DND-41 (cell line): ENCODE data around the gene RANBP17.

ENCODE experiments used
- ATAC-seq: fragments of 200-7000 bp; cut with Tn5 transposase; 3 replicates; pipeline ENCODE4 v1.9.1; 2021; ENCODE audit warnings: low read depth; ENCODE audit not compliant: insufficient read depth
- DNase-seq: peaks from one replicate; pipeline ENCODE4 v3.0.0-alpha.2; 2020
- H2AFZ ChIP-seq: 2 replicates; pipeline ENCODE4 v1.6.0; 2012; ENCODE audit warnings: low read depth, low read length
- H3K27ac ChIP-seq: 2 replicates; pipeline ENCODE4 v1.5.1; 2012; ENCODE audit warnings: low read length, inconsistent platforms
- H3K27me3 ChIP-seq: fragments of 200-600 bp; sonication (generic); 2 replicates; pipeline ENCODE4 v1.6.0; 2012; ENCODE audit warnings: low read length, mild to moderate bottlenecking, inconsistent platforms; ENCODE audit not compliant: insufficient read depth, poor library complexity
- H3K36me3 ChIP-seq: 2 replicates; pipeline ENCODE4 v1.5.1; 2012; ENCODE audit warnings: low read length, inconsistent platforms; ENCODE audit not compliant: insufficient read depth
- H3K4me1 ChIP-seq: 2 replicates; pipeline ENCODE4 v1.5.1; 2012; ENCODE audit warnings: mild to moderate bottlenecking, low read length; ENCODE audit not compliant: insufficient read depth
- H3K4me2 ChIP-seq: 2 replicates; pipeline ENCODE4 v1.6.0; 2012; ENCODE audit warnings: mild to moderate bottlenecking, moderate library complexity, low read length, inconsistent platforms; ENCODE audit not compliant: insufficient read depth
- H3K4me3 ChIP-seq, 2 experiments: fragments of 200-600 bp in 1 of 2; shearing (Covaris generic) in 1 of 2; 2 replicates each; pipeline ENCODE4 v1.5.1; 2012 to 2016; ENCODE audit warnings: inconsistent platforms in 2 of 2, low read length in 2 of 2, mild to moderate bottlenecking in 2 of 2, low read depth in 1 of 2, moderate library complexity in 1 of 2
- H3K79me2 ChIP-seq: 2 replicates; pipeline ENCODE4 v1.6.0; 2012; ENCODE audit warnings: low read length, inconsistent platforms; ENCODE audit not compliant: insufficient read depth
- H3K9ac ChIP-seq: 2 replicates; pipeline ENCODE4 v1.6.0; 2012; ENCODE audit warnings: low read depth, mild to moderate bottlenecking, inconsistent platforms, low read length, moderate library complexity
- H3K9me3 ChIP-seq: 2 replicates; pipeline ENCODE4 v1.5.1; 2012; ENCODE audit warnings: low read length, moderate library complexity, mild to moderate bottlenecking, inconsistent platforms; ENCODE audit not compliant: insufficient read depth, severe bottlenecking
- H4K20me1 ChIP-seq: 2 replicates; pipeline ENCODE4 v1.6.0; 2012; ENCODE audit warnings: low read length; ENCODE audit not compliant: insufficient read depth
- EZH2 ChIP-seq: IDR thresholded peaks from 3 replicates; pipeline ENCODE4 v1.6.1; 2012; ENCODE audit warnings: borderline replicate concordance, low read depth, mild to moderate bottlenecking, moderate library complexity, low read length, inconsistent platforms; ENCODE audit not compliant: severe bottlenecking
- TF ChIP-seq, protein P1 (sequence below): IDR thresholded peaks from 2 replicates; pipeline ENCODE4 v1.5.1; 2012; ENCODE audit warnings: borderline replicate concordance, low read length, moderate library complexity, mild to moderate bottlenecking; ENCODE audit not compliant: poor library complexity, severe bottlenecking; ENCODE audit errors: extremely low read depth

RANBP17 gene

DNA sequence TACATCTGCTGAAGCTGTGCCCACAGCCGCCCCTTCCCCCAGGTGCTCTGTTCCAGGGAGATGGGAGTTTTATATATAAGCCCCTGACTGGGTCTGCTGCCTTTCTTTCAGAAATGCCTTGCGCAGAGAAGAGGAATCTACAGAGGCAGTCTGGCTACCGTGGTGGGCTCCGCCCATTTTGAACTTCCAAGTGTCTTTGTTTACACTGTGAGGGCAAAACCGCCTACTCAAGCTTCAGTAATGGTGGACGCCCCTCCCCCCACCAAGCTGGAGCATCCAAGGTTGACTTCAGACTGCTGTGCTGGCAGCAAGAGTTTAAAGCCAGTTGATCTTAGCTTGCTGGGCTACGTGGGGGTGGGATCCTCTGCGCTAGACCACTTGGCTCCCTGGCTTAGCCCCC, 41.3 kb downstream of the RANBP17 start:
- Histone ChIP-seq H3K9me3 (no peaks in the 10 kb centered on the region), H2AFZ (no peak overlapping the region), H3K79me2 (no peaks in the 10 kb centered on the region), H3K4me2 (no peak overlapping the region), H3K4me3 (no peak overlapping the region), H3K9ac (no peak overlapping the region), H3K27ac (no peak overlapping the region), H3K36me3 (no peaks in the 10 kb centered on the region), H3K27me3 (no peaks in the 10 kb centered on the region), H3K4me1 (no peaks in the 10 kb centered on the region), H4K20me1 (no peaks in the 10 kb centered on the region)
- TF ChIP-seq EZH2 = no peak
- TF ChIP-seq, protein P1, sequence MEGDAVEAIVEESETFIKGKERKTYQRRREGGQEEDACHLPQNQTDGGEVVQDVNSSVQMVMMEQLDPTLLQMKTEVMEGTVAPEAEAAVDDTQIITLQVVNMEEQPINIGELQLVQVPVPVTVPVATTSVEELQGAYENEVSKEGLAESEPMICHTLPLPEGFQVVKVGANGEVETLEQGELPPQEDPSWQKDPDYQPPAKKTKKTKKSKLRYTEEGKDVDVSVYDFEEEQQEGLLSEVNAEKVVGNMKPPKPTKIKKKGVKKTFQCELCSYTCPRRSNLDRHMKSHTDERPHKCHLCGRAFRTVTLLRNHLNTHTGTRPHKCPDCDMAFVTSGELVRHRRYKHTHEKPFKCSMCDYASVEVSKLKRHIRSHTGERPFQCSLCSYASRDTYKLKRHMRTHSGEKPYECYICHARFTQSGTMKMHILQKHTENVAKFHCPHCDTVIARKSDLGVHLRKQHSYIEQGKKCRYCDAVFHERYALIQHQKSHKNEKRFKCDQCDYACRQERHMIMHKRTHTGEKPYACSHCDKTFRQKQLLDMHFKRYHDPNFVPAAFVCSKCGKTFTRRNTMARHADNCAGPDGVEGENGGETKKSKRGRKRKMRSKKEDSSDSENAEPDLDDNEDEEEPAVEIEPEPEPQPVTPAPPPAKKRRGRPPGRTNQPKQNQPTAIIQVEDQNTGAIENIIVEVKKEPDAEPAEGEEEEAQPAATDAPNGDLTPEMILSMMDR = no peak
- ATAC-seq (no peak), DNase-seq (no peak)

DNA sequence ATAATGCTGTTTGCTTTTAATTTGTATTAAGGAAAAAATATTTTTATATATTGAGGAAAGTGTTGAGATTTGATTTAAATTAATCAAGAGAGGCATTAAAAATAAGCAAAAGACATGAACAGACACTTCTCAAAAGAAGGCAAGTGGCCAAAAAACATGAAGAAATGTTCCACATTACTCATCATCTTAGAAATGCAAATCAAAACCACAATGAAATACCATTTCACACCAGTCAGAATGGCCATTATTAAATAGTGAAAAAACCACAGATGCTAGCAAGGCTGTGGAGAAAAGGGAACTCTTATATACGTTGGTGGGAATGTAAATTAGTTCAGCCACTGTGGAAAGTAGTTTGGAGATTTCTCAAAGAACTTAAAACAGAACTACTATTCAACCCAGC, 45.9 kb downstream of the RANBP17 start:
- Histone ChIP-seq H3K4me2 (no peak overlapping the region), H3K4me3 (no peak overlapping the region), H3K27me3 (no peaks in the 10 kb centered on the region)

GRCh38 chr5:170913573-170913972, 51.8 kb downstream of the RANBP17 start:
- Histone ChIP-seq H3K9me3 (no peaks in the 10 kb centered on the region), H3K27me3 (no peaks in the 10 kb centered on the region), H3K36me3 (no peaks in the 10 kb centered on the region), H4K20me1 (no peaks in the 10 kb centered on the region), H3K4me3 (no peak overlapping the region), H3K4me2 (no peak overlapping the region), H3K4me1 (no peaks in the 10 kb centered on the region), H3K9ac (no peak overlapping the region), H2AFZ (no peak overlapping the region), H3K27ac (no peak overlapping the region), H3K79me2 (no peaks in the 10 kb centered on the region)
- TF ChIP-seq, protein P1 = no peak
- no peak for TF ChIP-seq EZH2
- DNase-seq = no peak
- ATAC-seq = no peak

More for the DNA sequence above, 45.9 kb downstream of the RANBP17 start:
- Histone ChIP-seq H3K36me3 (no peaks in the 10 kb centered on the region), H3K9me3 (no peaks in the 10 kb centered on the region), H2AFZ (no peak overlapping the region), H3K79me2 (no peaks in the 10 kb centered on the region), H3K27ac (no peak overlapping the region), H3K9ac (no peak overlapping the region), H4K20me1 (no peaks in the 10 kb centered on the region), H3K4me1 (no peaks in the 10 kb centered on the region)
- ATAC-seq = no peak
- no peak for DNase-seq
- TF ChIP-seq, protein P1 = no peak
- TF ChIP-seq EZH2 = no peak

GRCh38 chr5:170917113-170917512, 55.3 kb downstream of the RANBP17 start:
- Histone ChIP-seq H3K27ac (no peak overlapping the region), H3K9me3 (no peaks in the 10 kb centered on the region), H3K4me3 (no peak overlapping the region), H4K20me1 (no peaks in the 10 kb centered on the region), H3K9ac (no peak overlapping the region), H3K4me1 (no peaks in the 10 kb centered on the region), H2AFZ (no peak overlapping the region), H3K79me2 (no peaks in the 10 kb centered on the region), H3K36me3 (no peaks in the 10 kb centered on the region), H3K27me3 (no peaks in the 10 kb centered on the region), H3K4me2 (no peak overlapping the region)
- DNase-seq = no peak
- no peak for ATAC-seq
- TF ChIP-seq, protein P1 = no peak
- TF ChIP-seq EZH2 = no peak
